HepG2 (cell line): Measurements from ENCODE around the gene IL2RA. TPM values are rescaled to one million over a fixed set of nuclear protein-coding genes. Genes with fewer than 3 reads are reported as not detected.

Experiments used
- HDAC1 ChIP-seq: sonication (generic); formaldehyde crosslinking; IDR thresholded peaks from 2 replicates; pipeline ENCODE4 v1.5.1; 2020; ENCODE audit warnings: mild to moderate bottlenecking, missing genetic modification reagents
- PHF8 ChIP-seq: sonication (generic); formaldehyde crosslinking; IDR thresholded peaks from 2 replicates; pipeline ENCODE4 v1.5.0; 2020; ENCODE audit warnings: missing genetic modification reagents
- RAD51 ChIP-seq: fragments of 450-650 bp; IDR thresholded peaks from 2 replicates; pipeline ENCODE4 v1.6.1; 2016; ENCODE audit warnings: borderline replicate concordance
- SALL1 ChIP-seq: sonication (generic); formaldehyde crosslinking; IDR thresholded peaks from 2 replicates; pipeline ENCODE4 v1.8.0; 2022; ENCODE audit warnings: mild to moderate bottlenecking, missing genetic modification reagents
- SOX5 ChIP-seq: IDR thresholded peaks from 2 replicates; pipeline ENCODE4 v1.6.1; 2016; ENCODE audit warnings: borderline replicate concordance
- TRAFD1 ChIP-seq: sonication (generic); formaldehyde crosslinking; IDR thresholded peaks from 2 replicates; pipeline ENCODE4 v1.5.1; 2020; ENCODE audit warnings: missing genetic modification reagents, mild to moderate bottlenecking, borderline replicate concordance
- ZC3H13 ChIP-seq: sonication (generic); formaldehyde crosslinking; IDR thresholded peaks from 2 replicates; pipeline ENCODE4 v1.8.1; 2023; ENCODE audit warnings: mild to moderate bottlenecking, missing genetic modification reagents, moderate library complexity
- ZNF430 ChIP-seq: sonication (generic); formaldehyde crosslinking; IDR thresholded peaks from 2 replicates; pipeline ENCODE4 v1.9.0; 2021; ENCODE audit warnings: mild to moderate bottlenecking, missing genetic modification reagents
- ZNF549 ChIP-seq: sonication (generic); formaldehyde crosslinking; IDR thresholded peaks from 2 replicates; pipeline ENCODE4 v1.5.0; 2020; ENCODE audit warnings: missing genetic modification reagents
- ZNF605 ChIP-seq: sonication (generic); formaldehyde crosslinking; IDR thresholded peaks from 2 replicates; pipeline ENCODE4 v1.8.0; 2022; ENCODE audit warnings: mild to moderate bottlenecking, missing genetic modification reagents
- ZNF891 ChIP-seq: sonication (generic); formaldehyde crosslinking; IDR thresholded peaks from 2 replicates; pipeline ENCODE4 v1.5.0; 2020; ENCODE audit warnings: mild to moderate bottlenecking, missing genetic modification reagents
- ZSCAN21 ChIP-seq: sonication (generic); formaldehyde crosslinking; IDR thresholded peaks from 2 replicates; pipeline ENCODE4 v1.8.0; 2022; ENCODE audit warnings: mild to moderate bottlenecking, missing genetic modification reagents, moderate library complexity, borderline replicate concordance
- polyA plus RNA-seq, 8 experiments: library from polyadenylated mRNA; depleted of rRNA in 3 of 8; stranded (reverse) in 7 of 8; unstranded in 1 of 8; fragments of >200 nt; fragmentation: Illumina TruSeq in 4 of 8; extraction: Trizol in 4 of 8; gene quantifications; 2 replicates each; pipeline versions ENCODE4 v1.2.1 to v1.2.3, GENCODE V29; 2011 to 2016; ENCODE audit warnings: low read depth in 4 of 8, missing spikeins in 1 of 8, mixed read lengths in 1 of 8; ENCODE audit not compliant: insufficient read depth in 1 of 8
- total RNA-seq, 5 experiments: library from RNA; depleted of rRNA; stranded (reverse); fragments of >200 nt; fragmentation: Illumina TruSeq; extraction: Trizol; gene quantifications; 2 replicates each; pipeline ENCODE4 v1.2.3, GENCODE V29; 2016; ENCODE audit warnings: low read depth in 1 of 5
- TF ChIP-seq, protein P1 (sequence below): sonication (generic); formaldehyde crosslinking; IDR thresholded peaks from 2 replicates; pipeline ENCODE4 v1.4.0; 2020; ENCODE audit warnings: missing genetic modification reagents
- TF ChIP-seq, protein P2 (sequence below): sonication (generic); formaldehyde crosslinking; IDR thresholded peaks from 2 replicates; pipeline ENCODE4 v1.4.0; 2020; ENCODE audit warnings: missing genetic modification reagents
- TF ChIP-seq, protein P3 (sequence below): sonication (generic); formaldehyde crosslinking; IDR thresholded peaks from 2 replicates; pipeline ENCODE4; 2020; ENCODE audit warnings: missing genetic modification reagents, mild to moderate bottlenecking, borderline replicate concordance
- TF ChIP-seq, protein P4 (sequence below): sonication (generic); formaldehyde crosslinking; IDR thresholded peaks from 2 replicates; pipeline ENCODE4 v1.4.0; 2020; ENCODE audit warnings: mild to moderate bottlenecking, missing genetic modification reagents

IL2RA gene
- total and polyA plus RNA-seq, 2 of the 13 experiments (the other 11 are each of a cell fraction or from before 2014, with no cell fraction given), result not detected

DNA sequence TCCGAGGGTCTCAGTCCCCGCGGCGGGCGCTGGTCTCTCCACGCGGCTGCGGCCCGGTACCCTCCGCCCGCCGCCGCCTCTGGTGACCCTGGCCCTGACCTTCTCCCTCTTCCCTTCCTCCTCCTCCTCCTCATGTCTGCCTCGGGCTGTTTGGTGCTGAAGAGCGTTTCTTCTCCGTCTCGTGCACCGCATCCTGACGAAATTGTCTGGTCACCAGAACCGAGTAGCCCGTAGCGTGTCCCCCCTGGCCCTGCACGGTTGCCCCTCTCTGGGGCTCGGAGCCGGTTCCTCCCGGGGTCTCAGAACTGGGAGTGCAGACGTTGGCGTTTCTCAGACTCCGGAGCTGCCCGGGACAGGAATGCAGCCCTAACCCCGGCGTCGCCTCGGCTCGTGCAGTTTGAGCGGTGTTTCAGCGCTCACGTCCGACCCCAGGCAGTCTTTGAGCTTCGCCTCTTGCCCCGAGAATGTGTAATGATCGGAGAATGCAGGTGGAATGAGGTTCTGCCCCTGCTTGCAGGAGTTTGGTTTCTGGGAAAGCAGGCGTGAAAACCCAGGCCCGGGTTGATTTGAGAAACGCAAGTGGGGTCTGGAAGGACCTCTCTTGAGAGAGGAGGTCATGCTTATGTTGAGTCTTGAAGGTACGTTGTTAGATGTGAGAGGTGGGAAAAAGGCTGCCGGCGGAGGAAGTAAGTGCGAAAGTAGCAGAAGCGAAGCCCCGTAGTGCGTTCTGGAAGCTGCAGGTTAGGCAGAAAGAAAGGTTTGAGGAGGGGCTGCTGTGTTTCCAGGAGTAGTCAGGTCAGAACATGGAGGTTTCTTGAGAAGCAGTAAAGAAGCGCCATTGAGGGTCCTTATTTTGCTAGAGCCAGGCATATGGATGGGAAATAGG, 27.4 kb upstream of the IL2RA start (continued):
- TF ChIP-seq, protein P1, sequence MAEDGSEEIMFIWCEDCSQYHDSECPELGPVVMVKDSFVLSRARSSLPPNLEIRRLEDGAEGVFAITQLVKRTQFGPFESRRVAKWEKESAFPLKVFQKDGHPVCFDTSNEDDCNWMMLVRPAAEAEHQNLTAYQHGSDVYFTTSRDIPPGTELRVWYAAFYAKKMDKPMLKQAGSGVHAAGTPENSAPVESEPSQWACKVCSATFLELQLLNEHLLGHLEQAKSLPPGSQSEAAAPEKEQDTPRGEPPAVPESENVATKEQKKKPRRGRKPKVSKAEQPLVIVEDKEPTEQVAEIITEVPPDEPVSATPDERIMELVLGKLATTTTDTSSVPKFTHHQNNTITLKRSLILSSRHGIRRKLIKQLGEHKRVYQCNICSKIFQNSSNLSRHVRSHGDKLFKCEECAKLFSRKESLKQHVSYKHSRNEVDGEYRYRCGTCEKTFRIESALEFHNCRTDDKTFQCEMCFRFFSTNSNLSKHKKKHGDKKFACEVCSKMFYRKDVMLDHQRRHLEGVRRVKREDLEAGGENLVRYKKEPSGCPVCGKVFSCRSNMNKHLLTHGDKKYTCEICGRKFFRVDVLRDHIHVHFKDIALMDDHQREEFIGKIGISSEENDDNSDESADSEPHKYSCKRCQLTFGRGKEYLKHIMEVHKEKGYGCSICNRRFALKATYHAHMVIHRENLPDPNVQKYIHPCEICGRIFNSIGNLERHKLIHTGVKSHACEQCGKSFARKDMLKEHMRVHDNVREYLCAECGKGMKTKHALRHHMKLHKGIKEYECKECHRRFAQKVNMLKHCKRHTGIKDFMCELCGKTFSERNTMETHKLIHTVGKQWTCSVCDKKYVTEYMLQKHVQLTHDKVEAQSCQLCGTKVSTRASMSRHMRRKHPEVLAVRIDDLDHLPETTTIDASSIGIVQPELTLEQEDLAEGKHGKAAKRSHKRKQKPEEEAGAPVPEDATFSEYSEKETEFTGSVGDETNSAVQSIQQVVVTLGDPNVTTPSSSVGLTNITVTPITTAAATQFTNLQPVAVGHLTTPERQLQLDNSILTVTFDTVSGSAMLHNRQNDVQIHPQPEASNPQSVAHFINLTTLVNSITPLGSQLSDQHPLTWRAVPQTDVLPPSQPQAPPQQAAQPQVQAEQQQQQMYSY (CRISPR knock-in tag), result no peak; the same call in 1 of the 2 replicates
- TF ChIP-seq ZNF430, result no peak; the same call in 1 of the 2 replicates
- TF ChIP-seq, protein P2, sequence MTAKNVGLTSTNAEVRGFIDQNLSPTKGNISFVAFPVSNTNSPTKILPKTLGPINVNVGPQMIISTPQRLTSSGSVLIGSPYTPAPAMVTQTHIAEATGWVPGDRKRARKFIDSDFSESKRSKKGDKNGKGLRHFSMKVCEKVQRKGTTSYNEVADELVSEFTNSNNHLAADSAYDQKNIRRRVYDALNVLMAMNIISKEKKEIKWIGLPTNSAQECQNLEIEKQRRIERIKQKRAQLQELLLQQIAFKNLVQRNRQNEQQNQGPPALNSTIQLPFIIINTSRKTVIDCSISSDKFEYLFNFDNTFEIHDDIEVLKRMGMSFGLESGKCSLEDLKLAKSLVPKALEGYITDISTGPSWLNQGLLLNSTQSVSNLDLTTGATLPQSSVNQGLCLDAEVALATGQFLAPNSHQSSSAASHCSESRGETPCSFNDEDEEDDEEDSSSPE (CRISPR knock-in tag), result no peak
- TF ChIP-seq, protein P3, sequence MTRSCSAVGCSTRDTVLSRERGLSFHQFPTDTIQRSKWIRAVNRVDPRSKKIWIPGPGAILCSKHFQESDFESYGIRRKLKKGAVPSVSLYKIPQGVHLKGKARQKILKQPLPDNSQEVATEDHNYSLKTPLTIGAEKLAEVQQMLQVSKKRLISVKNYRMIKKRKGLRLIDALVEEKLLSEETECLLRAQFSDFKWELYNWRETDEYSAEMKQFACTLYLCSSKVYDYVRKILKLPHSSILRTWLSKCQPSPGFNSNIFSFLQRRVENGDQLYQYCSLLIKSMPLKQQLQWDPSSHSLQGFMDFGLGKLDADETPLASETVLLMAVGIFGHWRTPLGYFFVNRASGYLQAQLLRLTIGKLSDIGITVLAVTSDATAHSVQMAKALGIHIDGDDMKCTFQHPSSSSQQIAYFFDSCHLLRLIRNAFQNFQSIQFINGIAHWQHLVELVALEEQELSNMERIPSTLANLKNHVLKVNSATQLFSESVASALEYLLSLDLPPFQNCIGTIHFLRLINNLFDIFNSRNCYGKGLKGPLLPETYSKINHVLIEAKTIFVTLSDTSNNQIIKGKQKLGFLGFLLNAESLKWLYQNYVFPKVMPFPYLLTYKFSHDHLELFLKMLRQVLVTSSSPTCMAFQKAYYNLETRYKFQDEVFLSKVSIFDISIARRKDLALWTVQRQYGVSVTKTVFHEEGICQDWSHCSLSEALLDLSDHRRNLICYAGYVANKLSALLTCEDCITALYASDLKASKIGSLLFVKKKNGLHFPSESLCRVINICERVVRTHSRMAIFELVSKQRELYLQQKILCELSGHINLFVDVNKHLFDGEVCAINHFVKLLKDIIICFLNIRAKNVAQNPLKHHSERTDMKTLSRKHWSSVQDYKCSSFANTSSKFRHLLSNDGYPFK, result 0 out of 2 replicates have a peak, but pooled peaks have one; percentile 57
- no peak; the same call in 1 of the 2 replicates for TF ChIP-seq SALL1
- TF ChIP-seq PHF8 (CRISPR knock-in tag), result 0 out of 2 replicates have a peak, but pooled peaks have one; percentile 7
- TF ChIP-seq ZNF549, result no peak
- TF ChIP-seq ZC3H13, result no peak
- no peak for TF ChIP-seq ZSCAN21 (CRISPR knock-in tag)
- TF ChIP-seq, protein P4, sequence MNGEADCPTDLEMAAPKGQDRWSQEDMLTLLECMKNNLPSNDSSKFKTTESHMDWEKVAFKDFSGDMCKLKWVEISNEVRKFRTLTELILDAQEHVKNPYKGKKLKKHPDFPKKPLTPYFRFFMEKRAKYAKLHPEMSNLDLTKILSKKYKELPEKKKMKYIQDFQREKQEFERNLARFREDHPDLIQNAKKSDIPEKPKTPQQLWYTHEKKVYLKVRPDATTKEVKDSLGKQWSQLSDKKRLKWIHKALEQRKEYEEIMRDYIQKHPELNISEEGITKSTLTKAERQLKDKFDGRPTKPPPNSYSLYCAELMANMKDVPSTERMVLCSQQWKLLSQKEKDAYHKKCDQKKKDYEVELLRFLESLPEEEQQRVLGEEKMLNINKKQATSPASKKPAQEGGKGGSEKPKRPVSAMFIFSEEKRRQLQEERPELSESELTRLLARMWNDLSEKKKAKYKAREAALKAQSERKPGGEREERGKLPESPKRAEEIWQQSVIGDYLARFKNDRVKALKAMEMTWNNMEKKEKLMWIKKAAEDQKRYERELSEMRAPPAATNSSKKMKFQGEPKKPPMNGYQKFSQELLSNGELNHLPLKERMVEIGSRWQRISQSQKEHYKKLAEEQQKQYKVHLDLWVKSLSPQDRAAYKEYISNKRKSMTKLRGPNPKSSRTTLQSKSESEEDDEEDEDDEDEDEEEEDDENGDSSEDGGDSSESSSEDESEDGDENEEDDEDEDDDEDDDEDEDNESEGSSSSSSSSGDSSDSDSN (CRISPR knock-in tag), result peak; percentile 7
- TF ChIP-seq HDAC1 (CRISPR knock-in tag), result peak; percentile 56
- no peak for TF ChIP-seq RAD51
- TF ChIP-seq SOX5 (CRISPR knock-in tag), result no peak
- peak; percentile 35; the same call in 1 of the 2 replicates for TF ChIP-seq ZNF891 (CRISPR knock-in tag)
- no peak for TF ChIP-seq TRAFD1 (CRISPR knock-in tag)
- peak; percentile 68; the same call in 1 of the 2 replicates for TF ChIP-seq ZNF605 (CRISPR knock-in tag)
